ENCODE data around the gene PLCL1. TPM values are rescaled to one million over a fixed set of nuclear protein-coding genes. Genes with fewer than 3 reads are reported as not detected.

PLCL1 gene
- total RNA-seq, 1 experiment from 2014 or later: 0.07 TPM

GRCh38 chr2:197998702-197999101, 194.3 kb downstream of the PLCL1 start:
- Histone ChIP-seq H3K27ac (ENCODE audit: low read depth, low read length) (no peak overlapping the region), H3K9me3 (ENCODE audit: control insufficient read depth in 1 of 2, insufficient read depth in 1 of 2, low read depth in 1 of 2, low read length in 2 of 2) (no peaks in the 10 kb centered on the region), H3K36me3 (ENCODE audit: control insufficient read depth in 1 of 2, insufficient read depth in 2 of 2, low read length in 2 of 2) (no peaks in the 10 kb centered on the region), H3K4me3 (replicated peaks in 1 of 2; ENCODE audit: low read depth in 1 of 2, low read length in 2 of 2) (no peak overlapping the region), H4K20me1 (ENCODE audit: insufficient read depth) (no peaks in the 10 kb centered on the region), H3K79me2 (ENCODE audit: insufficient read depth, low read length) (no peaks in the 10 kb centered on the region), H3K4me2 (ENCODE audit: low read length) (no peak overlapping the region), H3K4me1 (ENCODE audit: control insufficient read depth in 1 of 2, insufficient read depth in 2 of 2, low read length in 2 of 2) (no peaks in the 10 kb centered on the region), H3K9me2 (ENCODE audit: insufficient read depth) (no peaks in the 10 kb centered on the region), H3K9ac (ENCODE audit: low read length) (no peak overlapping the region), H2AFZ (ENCODE audit: low read depth, low read length, poor library complexity, severe bottlenecking) (no peak overlapping the region), H3K27me3 (ENCODE audit: insufficient read depth, low read length) (peaks cover 11% of the 10 kb centered on the region)
- ChIA-PET CTCF (no interaction called here), POLR2A (no interaction called here), RAD21 (ENCODE audit: low non-redundant PET in 1 of 2, low total read pairs in 2 of 2, uncharacterized antibody in 2 of 2, unreplicated experiment in 2 of 2) (no interaction called here)
- TF ChIP-seq REST (IDR thresholded peaks at IDR 0.05; ENCODE audit: low read depth): no peak
- no peak for TF ChIP-seq CBX3 (IDR thresholded peaks at IDR 0.05; ENCODE audit: low read depth)
- no peak for TF ChIP-seq FOSL1 (IDR thresholded peaks at IDR 0.05; ENCODE audit: low read depth)
- no peak for TF ChIP-seq ELF1 (IDR thresholded peaks at IDR 0.05; ENCODE audit: borderline replicate concordance, low read depth)
- no peak for TF ChIP-seq JUND (IDR thresholded peaks at IDR 0.05)
- TF ChIP-seq YY1 (IDR thresholded peaks at IDR 0.05; ENCODE audit: extremely low read depth, insufficient replicate concordance, low read depth, low read length): no peak
- no peak for TF ChIP-seq POLR2AphosphoS5 (IDR thresholded peaks at IDR 0.05; ENCODE audit: low read depth, low read length)
- TF ChIP-seq SRF (IDR thresholded peaks at IDR 0.05; ENCODE audit: low read depth): no peak
- TF ChIP-seq EGR1 (IDR thresholded peaks at IDR 0.05; ENCODE audit: low read depth): no peak
- no peak for TF ChIP-seq POLR2A (IDR thresholded peaks at IDR 0.05; ENCODE audit: borderline replicate concordance, extremely low read depth, insufficient read depth, insufficient read length)
- no peak for TF ChIP-seq TCF7L2 (IDR thresholded peaks at IDR 0.05; ENCODE audit: borderline replicate concordance, extremely low read depth, insufficient read depth, insufficient read length)
- TF ChIP-seq CTCF (IDR thresholded peaks at IDR 0.05 in 2 of 3, conservative IDR thresholded peaks at IDR 0.05 in 1 of 3; ENCODE audit: borderline replicate concordance in 1 of 3, insufficient read depth in 1 of 3, low read depth in 2 of 3, low read length in 2 of 3): no peak
- TF ChIP-seq ATF3 (IDR thresholded peaks at IDR 0.05): no peak
- TF ChIP-seq SIN3A (IDR thresholded peaks at IDR 0.05; ENCODE audit: low read depth): no peak
- no peak for TF ChIP-seq MAX (IDR thresholded peaks at IDR 0.05)
- no peak for TF ChIP-seq SP1 (IDR thresholded peaks at IDR 0.05; ENCODE audit: low read depth)
- TF ChIP-seq ZFX (IDR thresholded peaks at IDR 0.05): no peak
- TF ChIP-seq EZH2 (IDR thresholded peaks at IDR 0.05): no peak
- TF ChIP-seq, protein P1, sequence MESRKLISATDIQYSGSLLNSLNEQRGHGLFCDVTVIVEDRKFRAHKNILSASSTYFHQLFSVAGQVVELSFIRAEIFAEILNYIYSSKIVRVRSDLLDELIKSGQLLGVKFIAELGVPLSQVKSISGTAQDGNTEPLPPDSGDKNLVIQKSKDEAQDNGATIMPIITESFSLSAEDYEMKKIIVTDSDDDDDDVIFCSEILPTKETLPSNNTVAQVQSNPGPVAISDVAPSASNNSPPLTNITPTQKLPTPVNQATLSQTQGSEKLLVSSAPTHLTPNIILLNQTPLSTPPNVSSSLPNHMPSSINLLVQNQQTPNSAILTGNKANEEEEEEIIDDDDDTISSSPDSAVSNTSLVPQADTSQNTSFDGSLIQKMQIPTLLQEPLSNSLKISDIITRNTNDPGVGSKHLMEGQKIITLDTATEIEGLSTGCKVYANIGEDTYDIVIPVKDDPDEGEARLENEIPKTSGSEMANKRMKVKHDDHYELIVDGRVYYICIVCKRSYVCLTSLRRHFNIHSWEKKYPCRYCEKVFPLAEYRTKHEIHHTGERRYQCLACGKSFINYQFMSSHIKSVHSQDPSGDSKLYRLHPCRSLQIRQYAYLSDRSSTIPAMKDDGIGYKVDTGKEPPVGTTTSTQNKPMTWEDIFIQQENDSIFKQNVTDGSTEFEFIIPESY (IDR thresholded peaks at IDR 0.05; ENCODE audit: extremely low read depth, insufficient replicate concordance, low read length): no peak
- no peak for TF ChIP-seq RAD21 (IDR thresholded peaks at IDR 0.05; ENCODE audit: low read depth)
- intact Hi-C loops (cut with micrococcal nuclease): no loop called here
- ATAC-seq (no peak), DNase-seq (ENCODE audit: low read depth, low spot score) (no peak)
- BruUV-seq (replicated peaks): no TSS peak

Measured in HCT116 (cell line).